ENCODE results near the gene ATXN2. TPM values are rescaled to one million over a fixed set of nuclear protein-coding genes. Genes with fewer than 3 reads are reported as not detected.
"Not testable (repeated sequence)": the region's sequence is repeated elsewhere in the genome, so short reads cannot be mapped to it uniquely, and the experiment has no call there.

The ATXN2 gene
- total RNA-seq, 1 donor from 2014 or later: 57.3 TPM

DNA sequence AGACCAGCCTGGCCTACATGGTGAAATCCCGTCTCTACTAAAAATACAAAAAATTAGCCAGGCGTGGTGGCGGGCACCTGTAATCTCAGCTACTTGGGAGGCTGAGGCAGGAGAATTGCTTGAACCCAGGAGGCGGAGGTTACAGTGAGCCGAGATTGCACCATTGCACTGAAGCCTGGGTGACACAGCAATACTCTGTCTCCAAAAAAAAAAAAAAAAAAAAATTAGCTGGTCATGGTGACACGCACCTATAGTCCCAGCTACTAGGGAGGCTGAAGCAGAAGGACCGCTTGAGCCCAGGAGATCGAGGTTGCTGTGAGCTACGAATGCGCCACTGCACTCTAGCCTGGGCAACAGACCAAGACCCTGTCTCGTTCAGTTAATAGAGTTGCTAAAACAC is 3.7 kb upstream of the ATXN2 start:
- intact Hi-C loops (cut with micrococcal nuclease); ATAC-seq; DNase-seq: not testable (repeated sequence)

DNA sequence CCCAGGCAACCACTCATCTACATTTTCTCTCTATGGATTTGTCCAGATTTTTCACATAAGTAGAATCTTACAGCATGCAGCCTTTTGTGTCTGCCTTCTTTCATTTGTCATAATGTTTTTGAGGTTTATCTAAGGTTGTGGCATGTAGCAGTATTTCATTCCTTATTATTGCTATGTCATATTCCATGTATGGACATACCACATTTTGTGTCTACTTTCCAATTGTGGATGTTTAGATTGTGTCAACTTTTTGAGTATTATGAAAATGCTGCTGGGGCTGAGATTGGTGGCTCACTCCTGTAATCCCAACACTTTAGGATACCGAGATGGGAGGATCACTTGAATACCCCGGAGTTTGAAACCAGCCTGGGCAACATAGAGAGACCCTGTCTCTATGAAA is 3.2 kb upstream of the ATXN2 start:
- DNase-seq: no peak
- intact Hi-C loops (cut with micrococcal nuclease): no loop called here

DNA sequence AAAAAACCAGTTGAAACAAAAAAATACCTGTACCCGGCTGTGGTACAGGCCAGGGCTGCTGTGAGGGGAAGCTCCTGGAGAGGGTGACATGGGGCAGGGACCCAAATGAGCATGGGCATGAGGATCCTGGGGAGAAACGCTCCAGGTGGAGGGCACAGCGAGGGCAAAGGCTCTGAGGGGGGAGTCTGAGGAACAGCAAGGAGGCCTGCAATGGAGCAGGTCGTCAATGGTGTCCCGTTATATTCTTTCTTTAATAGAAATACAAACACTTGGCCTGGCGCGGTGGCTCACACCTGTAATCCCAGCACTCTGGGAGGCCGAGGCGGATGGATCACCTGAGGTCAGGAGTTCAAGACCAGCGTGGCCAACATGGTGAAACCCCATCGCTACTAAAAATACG is 1.9 kb upstream of the ATXN2 start:
- DNase-seq; ATAC-seq; intact Hi-C loops (cut with micrococcal nuclease): not testable (repeated sequence)

More for the DNA sequence above, 3.2 kb upstream of the ATXN2 start:
- ATAC-seq: no peak

DNA sequence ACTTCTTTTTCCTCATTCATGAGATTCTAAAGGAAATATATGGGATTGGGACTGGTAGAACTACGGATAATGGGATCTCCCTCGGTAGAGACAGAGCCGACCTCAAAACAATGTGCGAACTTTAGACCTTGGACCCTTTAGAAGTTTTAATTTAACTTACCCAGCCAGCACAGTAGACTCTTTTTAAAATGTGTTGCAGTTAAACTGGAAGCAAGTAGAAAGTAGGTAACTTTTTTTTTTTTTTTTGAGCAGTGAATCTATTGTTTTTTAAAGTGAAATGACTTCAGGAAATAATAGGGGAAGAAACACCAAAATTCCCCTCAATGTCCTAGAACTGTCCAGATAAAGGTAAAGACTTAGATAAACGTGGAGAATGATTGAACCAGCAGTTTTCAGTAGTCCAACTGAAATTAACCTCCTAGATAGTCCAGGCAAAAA is 1.1 kb upstream of the ATXN2 start:
- ATAC-seq (no peak), DNase-seq (no peak)
- intact Hi-C loops (cut with micrococcal nuclease): no loop called here

DNA sequence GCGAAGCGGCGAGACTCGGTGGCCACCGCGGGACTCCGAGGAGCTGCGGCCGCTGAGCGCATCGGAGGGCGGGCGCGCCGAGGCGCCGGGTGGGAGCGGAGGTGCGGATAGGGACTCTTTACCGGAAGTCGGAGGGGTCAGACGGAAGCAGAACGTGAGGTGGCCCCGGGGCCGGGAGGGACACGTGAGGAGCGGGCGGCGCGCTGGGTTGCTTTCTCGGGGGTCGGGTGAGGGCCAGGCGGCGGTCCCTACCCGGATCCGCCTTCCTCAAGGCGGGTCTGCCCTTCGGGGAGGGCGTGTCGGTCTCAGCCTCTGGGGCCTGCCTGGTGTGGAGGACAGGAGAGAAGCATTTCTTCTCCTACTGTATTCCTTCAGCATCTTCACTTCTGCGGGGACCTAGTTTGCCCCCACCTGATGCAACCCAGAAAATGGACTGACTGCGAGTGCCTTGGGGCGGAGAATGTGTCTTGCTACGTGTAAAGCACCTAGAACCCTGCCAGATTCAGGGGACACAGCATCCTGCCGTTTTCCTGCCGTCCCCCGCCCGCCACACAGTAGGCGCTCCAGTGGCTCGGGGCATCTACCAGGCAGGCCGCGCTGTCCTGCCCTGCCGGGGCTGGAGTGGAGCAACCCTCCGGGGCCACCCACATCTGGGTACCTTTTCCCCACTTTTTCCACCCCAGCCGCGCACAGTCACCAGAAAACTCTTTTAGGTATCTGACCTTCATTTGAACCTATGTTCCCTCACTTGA is 514 bp upstream of the ATXN2 start:
- intact Hi-C loops (cut with micrococcal nuclease): no loop called here
- ATAC-seq: peak; percentile 88
- DNase-seq: peak; percentile 93

DNA sequence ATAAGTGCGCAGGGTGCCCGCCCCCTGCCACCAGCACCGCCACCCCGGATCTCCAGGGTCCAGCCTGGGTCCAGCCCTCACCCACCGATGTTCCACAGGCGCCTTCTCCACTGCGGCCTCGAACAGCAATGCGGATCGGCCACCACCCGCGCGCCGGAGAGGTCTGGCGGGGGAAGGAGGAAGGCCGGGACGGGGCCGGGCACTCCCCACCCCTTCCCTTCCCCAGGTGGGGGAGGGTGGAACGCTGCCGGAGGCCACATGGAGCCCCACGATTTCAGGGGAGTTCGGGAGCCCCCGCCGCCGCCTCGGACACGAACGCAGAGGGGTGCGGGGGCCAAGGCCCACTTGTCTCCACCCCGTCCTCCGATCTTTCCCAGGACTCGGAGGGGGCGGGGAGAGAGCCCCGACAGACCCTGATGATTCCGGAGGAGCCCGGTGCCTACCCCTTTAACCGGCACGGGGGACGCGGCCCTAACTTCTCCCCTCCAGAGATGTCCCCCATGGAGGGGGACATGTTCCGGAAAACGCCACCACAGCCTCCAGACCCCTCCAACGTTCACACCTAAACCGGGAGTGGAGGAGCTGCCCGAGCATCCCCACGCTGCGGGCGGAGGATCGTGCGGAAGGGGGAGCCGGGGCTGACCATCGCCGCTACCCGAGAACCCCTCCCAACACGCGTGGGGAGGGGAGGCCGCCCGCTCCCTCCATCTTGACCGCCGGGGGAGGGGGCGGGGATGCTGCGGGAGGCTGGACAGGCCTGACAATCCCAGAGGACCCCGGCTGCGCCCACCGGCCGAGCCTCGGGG is 1.1 kb downstream of the ATXN2 start:
- intact Hi-C loops (cut with micrococcal nuclease): no loop called here
- DNase-seq (peak; percentile 70), ATAC-seq (peak; percentile 53)

DNA sequence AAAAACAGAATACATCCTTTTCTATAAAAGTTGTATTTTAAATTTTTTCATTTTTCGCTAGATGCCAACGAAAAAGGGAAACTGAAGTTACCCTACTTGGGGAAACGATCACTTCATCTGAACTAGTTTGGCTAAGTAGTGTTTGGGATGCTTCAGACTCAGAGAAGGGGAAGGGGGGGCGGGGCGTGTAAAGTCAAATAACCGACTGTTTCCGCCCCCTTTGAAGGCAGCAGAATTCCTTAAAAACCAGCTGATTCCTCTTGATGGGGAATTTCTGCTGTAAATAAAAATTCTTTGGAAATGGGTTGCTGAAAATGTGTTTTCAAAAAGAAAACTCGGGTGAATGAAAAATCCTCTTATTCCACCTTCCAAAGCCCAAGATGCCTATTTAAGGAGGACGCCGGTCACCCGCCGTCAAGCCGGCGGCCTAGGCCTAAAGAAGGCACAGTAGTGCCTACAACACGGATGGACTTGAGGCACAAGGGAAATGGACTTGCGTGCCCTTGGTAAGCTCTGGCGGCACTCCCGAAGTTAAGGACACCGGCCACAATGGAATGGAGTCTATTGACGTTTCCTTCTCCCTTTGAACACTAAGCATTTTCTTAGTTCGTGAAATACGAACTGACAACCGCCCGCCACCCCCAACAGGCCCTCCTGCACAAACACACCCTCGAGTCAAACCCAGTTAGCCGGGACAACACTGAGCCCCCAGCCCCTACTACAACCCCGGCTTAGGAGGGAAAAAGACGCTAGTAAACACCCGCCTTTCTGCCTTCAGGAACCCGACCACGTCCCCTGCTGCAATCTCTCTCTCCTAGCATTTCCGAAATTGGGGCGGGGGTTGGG is 1.9 kb downstream of the ATXN2 start:
- peak; percentile 48 for ATAC-seq
- intact Hi-C loops (cut with micrococcal nuclease): no loop called here
- DNase-seq: peak; percentile 61

DNA sequence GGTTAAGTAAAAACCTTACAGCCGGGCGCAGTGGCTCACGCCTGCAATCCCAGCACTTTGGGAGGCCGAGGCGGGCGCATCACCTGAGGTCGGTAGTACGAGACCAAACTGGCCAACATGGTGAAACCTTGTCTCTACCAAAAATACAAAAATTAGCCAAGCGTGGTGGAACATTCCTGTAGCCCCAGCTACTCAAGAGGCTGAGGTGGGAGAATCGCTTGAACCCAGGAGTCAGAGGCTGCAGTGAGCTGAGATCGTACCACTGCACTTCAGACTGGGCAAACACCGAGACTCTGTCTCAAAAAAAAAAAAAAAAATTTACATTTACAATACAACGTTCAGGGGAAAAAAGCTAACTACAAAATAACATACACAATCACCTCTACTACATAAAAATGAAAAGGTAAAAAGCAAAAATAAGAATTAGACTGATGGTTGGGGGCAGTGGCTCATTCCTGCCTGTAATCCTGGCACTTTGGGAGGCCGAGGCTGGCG is 3.7 kb downstream of the ATXN2 start:
- ATAC-seq; DNase-seq; intact Hi-C loops (cut with micrococcal nuclease): not testable (repeated sequence)

DNA sequence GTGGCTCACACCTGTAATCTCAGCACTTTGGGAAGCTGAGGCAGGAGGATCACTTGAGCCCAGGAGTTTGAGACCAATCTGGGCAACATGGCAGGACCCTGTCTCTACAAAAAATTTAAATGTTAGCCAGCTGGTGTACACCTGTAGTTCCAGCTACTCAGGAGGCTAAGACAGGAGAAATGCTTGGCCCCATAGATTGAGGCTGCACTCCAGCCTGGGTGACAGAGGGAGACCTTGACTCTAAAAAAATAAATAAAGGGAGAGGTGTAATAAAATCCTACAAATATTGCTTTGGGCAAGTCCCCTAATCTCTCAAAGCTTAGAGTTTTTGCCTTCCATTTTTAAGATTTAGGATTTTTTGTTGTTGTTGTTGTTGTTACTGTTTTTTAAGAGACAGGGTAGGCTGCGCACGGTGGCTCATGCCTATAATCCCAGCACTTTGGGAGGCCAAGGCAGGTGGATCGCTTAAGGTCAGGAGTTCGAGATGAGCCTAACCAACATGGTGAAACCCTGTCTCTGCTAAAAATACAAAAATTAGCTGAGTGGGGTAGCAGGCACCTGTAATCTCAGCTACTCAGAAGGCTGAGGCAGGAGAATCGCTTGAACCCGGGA is 7.6 kb downstream of the ATXN2 start:
- intact Hi-C loops (cut with micrococcal nuclease); DNase-seq; ATAC-seq: not testable (repeated sequence)

DNA sequence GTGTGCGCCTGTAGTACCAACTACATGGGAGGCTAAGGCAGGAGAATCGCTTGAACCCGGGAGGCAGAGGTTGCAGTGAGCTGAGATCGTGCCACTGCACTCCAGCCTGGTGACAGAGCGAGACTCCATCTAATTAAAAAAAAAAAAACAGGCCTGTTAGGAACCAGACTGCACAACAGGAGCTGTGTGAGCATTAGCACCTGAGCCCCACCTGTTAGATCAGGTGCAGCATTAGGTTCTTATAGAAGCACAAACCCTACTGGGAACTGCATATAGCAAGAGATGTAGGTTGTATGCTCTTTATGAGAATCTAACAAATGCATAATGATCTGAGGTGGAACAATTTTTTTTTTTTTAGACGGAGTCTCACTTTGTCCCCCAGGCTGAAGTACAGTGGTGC is 8.6 kb downstream of the ATXN2 start:
- ATAC-seq: no peak
- intact Hi-C loops (cut with micrococcal nuclease): no loop called here
- DNase-seq: no peak

DNA sequence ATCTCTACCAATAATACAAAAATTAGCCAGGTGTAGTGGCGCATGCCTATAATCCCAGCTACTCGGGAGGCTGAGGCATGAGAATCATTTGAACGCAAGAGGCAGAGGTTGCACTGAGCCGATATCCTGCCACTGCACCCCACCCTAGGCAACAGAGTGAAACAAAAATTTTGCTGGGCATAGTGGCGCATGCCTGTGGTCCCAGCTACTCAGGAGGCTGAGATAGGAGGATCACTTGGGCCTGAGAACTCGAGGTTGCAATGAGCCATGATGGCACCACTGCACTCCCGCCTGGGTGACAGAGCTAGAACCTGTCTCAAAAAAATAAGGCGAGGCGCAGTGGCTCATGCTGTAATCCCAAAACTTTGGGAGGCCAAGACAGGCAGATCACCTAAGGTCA is 9.5 kb downstream of the ATXN2 start:
- intact Hi-C loops (cut with micrococcal nuclease): no loop called here
- ATAC-seq (no peak), DNase-seq (no peak)

DNA sequence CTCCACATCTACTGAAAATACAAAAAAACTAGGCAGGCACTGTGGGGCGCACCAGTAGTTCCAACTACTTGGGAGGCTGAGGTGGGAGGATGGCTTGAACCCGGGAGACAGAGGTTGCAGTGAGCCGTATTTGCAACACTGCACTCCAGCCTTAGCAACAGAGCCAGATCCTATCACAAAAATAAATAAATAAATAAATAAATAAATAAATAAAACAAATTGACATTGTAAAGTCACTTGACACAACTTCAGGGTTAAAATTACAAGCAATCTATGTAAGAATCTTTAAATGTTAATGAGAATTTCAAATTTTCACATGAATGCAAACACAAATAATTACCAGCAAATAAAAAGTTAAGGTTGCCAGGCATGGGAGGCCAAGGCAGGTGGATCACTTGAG is 11.1 kb downstream of the ATXN2 start:
- intact Hi-C loops (cut with micrococcal nuclease): no loop called here
- DNase-seq (no peak), ATAC-seq (no peak)

DNA sequence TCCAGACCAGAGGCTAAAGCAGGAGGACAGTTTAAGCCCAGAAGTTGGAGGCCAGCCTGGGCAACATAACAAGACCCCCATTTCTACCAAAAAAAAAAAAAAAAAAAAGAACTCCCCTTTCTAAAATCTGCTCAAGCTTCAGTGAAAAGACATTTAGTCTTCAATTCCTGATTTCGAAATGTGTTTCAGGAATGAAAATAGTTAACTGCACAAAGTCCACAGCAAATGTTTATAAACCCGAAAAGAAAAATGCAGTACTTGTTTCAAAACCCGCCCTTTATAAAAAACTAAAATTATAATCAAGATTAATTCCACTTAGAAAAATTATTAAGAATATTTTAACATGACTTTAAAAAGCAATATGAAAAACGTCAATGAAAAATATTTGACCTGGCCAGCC is 12.1 kb downstream of the ATXN2 start:
- intact Hi-C loops (cut with micrococcal nuclease): no loop called here
- DNase-seq (no peak), ATAC-seq (no peak)

DNA sequence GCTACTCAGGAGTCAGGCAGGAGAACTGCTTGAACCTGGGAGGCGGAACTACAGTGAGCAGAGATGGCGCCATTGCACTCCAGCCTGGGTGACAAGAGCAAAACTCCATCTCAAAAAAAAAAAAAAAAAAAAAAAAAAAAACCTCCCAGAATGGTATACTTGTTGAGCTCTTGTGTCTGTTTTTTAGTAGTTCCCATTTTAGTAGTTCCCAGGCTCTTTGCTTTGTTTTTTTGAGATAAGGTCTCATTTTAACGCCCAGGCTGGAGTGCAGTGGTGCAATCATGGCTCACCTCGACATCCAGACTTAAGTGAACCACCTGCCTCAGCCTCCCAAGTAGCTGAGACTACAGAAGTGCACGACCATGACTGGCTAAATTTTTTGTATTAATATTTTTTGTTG is 13.4 kb downstream of the ATXN2 start:
- intact Hi-C loops (cut with micrococcal nuclease): no loop called here
- no peak for DNase-seq
- ATAC-seq: no peak

DNA sequence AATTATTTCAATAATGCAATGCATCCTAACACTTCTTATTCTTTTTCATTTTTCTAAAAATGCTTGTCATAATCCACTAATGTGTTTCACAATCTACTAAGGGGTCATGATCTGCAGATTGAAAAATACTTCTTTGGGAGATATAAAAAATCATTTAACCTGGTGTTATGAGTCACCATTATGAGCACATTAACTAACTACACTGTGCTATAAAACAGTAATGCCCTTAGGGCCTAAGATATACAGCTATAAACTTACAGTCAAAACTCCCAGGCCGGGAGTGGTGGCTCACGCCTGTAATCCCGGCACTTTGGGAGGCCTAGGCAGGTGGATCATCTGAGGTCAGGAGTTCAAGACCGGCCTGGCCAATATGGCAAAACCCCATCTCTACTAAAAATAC is 14.2 kb downstream of the ATXN2 start:
- intact Hi-C loops (cut with micrococcal nuclease): no loop called here
- ATAC-seq (no peak), DNase-seq (no peak)

DNA sequence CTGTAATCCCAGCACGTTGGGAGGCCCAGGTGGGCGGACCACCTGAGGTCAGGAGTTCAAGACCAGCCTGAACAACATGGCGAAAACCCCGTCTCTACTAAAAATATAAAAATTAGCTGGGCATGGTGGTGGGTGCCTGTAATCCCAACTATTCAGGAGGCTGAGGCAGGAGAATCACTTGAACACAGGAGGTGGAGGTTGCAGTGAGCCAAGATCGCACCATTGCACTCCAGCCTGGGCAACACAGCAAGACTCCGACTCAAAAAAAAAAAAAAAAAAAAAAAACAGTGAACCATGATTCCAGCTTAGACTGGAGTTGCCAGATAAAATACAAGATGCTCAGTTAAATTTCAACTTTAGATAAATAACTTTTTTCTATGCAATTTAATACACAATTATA is 15.6 kb downstream of the ATXN2 start:
- ATAC-seq; DNase-seq; intact Hi-C loops (cut with micrococcal nuclease): not testable (repeated sequence)

DNA sequence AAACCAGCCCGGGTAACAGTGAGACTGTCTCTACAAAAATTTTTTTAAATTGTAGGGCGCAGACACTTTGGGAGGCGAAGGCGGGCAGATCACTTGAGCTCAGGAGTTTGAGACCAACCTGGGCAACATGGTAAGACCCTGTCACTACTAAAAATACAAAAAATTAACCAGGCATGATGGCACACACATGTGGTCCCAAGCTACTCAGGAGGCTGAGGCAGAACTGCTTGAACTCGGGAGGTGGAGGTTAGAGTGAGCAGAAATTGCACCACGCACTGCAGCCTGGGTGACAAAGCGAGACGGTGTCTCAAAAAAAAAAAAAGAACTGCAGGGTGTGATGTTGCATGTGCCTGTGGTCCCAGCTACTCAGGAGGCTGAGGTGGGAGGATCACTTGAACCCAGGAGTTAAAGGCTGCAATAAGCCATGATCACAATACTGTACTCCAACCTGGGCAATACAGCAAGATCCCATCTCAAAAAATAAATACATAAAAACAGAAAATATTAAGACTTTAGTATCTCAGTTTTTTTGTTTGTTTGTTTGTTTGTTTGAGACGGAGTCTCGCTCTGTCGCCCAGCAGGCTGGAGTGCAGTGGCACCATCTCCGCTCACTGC is 16.9 kb downstream of the ATXN2 start:
- intact Hi-C loops (cut with micrococcal nuclease): no loop called here
- DNase-seq: no peak

DNA sequence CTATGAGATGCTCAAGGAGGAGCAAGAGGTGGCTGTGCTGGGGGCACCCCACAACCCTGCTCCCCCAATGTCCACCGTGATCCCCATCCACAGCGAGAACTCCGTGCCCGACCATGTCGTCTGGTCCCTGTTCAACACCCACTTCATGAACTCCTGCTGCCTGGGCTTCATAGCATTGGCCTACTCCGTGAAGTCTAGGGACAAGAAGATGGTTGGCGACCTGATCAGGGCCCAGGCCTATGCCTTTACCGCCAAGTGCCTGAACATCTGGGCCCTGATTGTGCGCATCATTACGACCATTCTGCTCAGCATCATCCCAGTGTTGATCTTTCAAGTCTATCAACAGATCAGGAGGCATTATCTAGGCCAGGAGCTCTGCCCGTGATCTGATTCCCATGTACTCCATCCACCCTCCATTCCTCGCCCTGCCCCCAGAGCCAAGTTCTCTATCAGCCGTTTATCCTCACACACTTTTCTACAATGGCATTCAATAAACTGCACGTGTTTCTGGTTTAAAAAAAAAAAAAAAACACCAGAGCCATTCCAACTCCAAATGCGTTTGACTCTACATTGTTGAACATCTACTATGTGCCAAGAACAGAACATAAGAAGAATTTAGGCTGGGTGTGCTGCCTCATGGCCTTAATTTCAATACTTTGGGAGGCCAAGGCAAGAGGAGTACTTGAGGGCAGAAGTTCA is 17.5 kb downstream of the ATXN2 start:
- intact Hi-C loops (cut with micrococcal nuclease): no loop called here
- no peak for ATAC-seq

More for the DNA sequence above, 16.9 kb downstream of the ATXN2 start:
- ATAC-seq: no peak

More for the DNA sequence above, 17.5 kb downstream of the ATXN2 start:
- no peak for DNase-seq
